HFF-Myc (cell line): ENCODE data around the gene FLVCR2.

Source experiments
- DNase-seq: peaks from one replicate; pipeline ENCODE4 v3.0.0-alpha.2; 2011; ENCODE audit warnings: low read depth; ENCODE audit errors: extremely low read depth
- H3K4me3 ChIP-seq: replicated peaks from 2 replicates; pipeline ENCODE4 v1.5.1; 2011; ENCODE audit warnings: low read depth, mild to moderate bottlenecking, control low read depth, low read length
- TF ChIP-seq, protein P1 (sequence below): IDR thresholded peaks from 2 replicates; pipeline ENCODE4 v1.5.1; 2012; ENCODE audit warnings: mild to moderate bottlenecking, low read depth, low read length, control low read depth; ENCODE audit errors: missing control alignments

Gene FLVCR2

DNA sequence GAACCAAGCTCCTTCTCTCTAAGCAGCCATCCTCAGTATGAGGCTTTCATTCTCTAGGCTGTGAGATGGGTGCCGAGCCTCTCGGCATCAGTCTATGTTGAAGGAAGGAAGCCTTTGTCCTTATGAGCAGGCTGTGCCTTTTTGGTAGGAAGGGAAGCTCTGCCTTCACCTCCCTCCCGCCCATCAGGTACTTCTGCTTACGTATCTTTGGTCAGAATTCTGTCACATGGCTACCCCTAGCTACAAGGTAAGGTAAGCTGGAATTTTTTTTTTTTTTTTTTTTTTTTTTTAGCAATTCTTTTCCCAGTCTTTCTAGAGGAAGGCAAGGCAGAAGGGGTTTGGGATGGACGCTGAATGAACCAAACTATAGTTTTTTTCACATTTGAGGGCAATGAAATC, 39.3 kb upstream of the FLVCR2 start:
- DNase-seq = no peak
- H3K4me3 ChIP-seq = no peak overlapping the region
- TF ChIP-seq, protein P1, sequence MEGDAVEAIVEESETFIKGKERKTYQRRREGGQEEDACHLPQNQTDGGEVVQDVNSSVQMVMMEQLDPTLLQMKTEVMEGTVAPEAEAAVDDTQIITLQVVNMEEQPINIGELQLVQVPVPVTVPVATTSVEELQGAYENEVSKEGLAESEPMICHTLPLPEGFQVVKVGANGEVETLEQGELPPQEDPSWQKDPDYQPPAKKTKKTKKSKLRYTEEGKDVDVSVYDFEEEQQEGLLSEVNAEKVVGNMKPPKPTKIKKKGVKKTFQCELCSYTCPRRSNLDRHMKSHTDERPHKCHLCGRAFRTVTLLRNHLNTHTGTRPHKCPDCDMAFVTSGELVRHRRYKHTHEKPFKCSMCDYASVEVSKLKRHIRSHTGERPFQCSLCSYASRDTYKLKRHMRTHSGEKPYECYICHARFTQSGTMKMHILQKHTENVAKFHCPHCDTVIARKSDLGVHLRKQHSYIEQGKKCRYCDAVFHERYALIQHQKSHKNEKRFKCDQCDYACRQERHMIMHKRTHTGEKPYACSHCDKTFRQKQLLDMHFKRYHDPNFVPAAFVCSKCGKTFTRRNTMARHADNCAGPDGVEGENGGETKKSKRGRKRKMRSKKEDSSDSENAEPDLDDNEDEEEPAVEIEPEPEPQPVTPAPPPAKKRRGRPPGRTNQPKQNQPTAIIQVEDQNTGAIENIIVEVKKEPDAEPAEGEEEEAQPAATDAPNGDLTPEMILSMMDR = no peak

DNA sequence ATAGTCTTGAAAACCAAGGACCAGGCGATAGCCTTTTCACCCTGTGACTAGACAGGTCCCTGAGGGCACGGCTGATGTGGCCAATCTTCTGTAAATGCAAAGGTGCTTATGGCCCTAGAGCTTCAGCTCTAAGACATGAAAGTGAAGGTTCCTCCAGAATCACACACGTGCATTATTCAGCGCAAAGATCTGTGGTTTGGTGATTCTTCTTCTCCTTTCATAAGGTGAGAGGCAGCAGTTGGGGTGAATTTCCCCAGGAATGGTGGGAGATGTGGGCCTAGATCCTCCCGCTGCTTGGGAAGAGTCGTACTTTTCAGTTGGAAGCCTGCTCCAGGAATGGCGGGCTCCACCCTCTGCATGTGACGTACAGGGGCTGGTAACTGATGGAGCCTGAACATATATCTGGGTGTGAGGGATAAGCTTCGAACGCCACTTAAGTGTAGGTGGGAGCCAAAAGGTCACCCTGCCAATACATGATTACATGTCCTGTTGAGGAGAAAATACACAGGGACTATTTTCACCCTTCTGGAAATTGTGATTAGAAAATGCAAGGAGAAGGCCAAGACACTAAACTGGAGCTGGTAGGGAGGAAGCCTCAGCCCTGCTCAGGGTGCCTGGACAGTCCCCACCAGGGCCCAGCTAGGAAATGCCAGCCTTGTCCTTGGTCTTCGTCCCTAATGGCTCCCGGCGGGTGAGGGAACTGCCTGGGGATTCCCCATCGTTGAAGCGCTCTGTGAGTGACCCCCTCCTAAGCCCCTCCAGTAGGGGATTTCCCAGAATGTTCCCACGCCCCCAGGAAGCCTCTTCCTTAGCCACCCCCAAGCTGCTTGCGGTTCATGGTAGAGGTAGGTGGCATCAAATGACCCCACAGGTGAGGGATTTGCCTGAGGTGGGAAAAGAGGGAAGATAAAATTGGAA, 38.6 kb upstream of the FLVCR2 start:
- no peak overlapping the region for H3K4me3 ChIP-seq
- no peak for DNase-seq

DNA sequence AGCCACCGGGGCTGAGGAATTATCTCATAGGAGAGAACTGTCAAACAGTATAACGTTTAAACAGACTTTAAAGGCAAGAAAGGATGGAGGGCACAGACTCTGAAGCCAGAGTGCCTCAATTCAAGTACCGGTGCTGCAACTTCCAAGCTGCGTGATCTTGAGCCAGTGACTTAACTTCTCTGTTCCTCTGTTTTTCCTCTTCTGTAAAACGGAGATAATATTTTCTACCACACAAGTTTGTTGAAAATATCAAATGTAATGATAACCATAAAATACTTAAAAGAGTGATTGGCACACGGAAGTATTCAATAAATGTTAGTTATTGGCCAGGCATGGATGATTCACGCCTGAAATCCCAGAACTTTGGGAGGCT, 38.0 kb upstream of the FLVCR2 start:
- DNase-seq = no peak
- TF ChIP-seq, protein P1 = no peak
- no peak overlapping the region for H3K4me3 ChIP-seq

More for the DNA sequence above, 38.6 kb upstream of the FLVCR2 start:
- TF ChIP-seq, protein P1 = no peak

DNA sequence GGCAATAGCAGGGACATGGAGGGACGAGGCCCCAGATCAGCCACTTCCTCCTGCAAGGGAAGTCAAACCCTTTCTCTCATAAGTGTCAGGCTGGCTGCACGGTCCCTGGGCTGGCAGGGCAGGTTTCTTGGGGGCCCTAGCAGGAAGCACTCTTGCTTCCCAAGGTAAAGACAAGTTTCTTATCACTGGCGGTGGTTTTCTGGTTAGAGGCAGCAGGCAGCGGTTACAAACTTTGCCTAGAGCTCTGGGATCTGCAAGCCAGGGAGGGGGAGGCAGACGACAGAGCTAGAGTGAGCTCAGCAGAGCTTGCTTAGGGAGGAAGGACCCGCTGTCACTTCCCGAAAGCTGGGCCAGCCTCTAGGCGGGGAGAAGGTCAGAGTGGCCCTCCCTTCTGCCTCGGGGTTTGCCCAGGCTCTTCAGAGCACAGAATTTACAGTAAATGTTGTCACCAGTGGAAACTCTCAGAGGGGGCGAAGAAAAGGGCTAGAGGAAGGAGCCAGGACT, 35.8 kb upstream of the FLVCR2 start:
- TF ChIP-seq, protein P1 = no peak
- DNase-seq = no peak
- no peak overlapping the region for H3K4me3 ChIP-seq

DNA sequence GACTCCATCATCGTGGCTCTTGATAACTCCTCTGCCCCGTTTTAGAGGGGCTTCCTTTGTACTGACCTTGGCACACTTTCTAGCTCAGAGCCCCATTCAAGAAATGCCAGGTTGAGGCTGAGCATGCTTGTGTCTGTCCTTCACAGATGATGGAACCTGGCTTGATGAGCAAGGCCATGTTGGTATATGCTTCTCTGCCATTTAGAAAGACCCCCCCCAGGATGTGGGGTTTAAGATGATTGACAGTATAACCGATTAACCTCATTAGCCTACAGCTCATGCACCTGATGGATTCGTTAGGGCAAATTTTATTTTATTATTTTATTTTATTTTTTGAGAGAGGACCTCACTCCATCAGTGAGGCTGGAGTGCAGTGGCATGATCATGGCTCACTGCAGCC, 35.2 kb upstream of the FLVCR2 start:
- DNase-seq = no peak
- TF ChIP-seq, protein P1 = no peak
- H3K4me3 ChIP-seq = no peak overlapping the region

DNA sequence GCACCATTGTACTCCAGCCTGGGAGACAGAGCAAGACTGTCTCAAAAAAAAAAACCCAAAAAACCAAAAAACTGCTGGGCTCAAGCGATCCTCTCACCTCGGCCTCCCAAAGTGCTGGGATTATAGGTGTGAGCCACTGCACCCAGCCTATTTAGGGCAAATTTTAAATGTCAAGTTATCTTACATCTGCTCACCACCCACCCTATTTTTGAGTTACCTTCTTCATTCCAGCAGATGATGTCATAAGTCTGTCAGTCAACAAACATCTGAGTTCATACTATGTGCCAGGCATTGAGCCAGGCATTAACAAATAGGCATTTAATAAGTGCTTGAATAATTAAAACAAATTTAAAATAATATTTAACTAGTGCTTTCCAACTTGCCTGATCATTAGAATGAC, 34.6 kb upstream of the FLVCR2 start:
- H3K4me3 ChIP-seq = no peak overlapping the region
- TF ChIP-seq, protein P1 = no peak
- no peak for DNase-seq

DNA sequence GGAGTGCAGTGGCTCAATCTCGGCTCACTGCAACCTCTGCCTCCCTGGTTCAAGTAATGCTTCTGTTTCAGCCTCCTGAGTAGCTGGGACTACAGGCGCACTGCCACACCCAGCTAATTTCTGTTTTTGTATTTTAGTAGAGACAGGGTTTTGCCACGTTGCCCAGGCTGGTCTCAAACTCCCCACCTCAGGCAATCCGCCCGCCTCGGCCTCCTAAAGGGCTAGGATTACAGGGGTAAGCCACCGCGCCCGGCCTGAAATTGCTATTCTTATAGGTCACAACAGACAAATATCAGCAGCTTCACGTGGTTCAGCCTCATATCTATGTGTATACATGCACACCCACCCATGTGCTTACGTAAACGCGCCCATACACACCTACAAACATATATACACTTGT, 32.5 kb upstream of the FLVCR2 start:
- DNase-seq = no peak
- TF ChIP-seq, protein P1 = no peak

More for the DNA sequence above, 32.5 kb upstream of the FLVCR2 start:
- no peak overlapping the region for H3K4me3 ChIP-seq
